ENCODE measurements around the gene PLA2R1. TPM values are rescaled to one million over a fixed set of nuclear protein-coding genes. Genes with fewer than 3 reads are reported as not detected.

The PLA2R1 gene
- total RNA-seq, 1 experiment from 2014 or later: 5.7 TPM

- no peak for DNase-seq (ENCODE audit: low read depth, low spot score)
- intact Hi-C loops (cut with micrococcal nuclease; ENCODE audit: unreplicated experiment) (no loop called here), in situ Hi-C loops (cut with HindIII; ENCODE audit: low pct_unique_long_range_greater_than_20kb, low sequenced_read_pairs) (no loop called here)
- CTCF ChIA-PET: interaction anchor here (0.5 kb wide), 1 partner anchor 508 kb away, joined by 3 read pairs; no protein-coding TSS in a partner anchor
- Histone ChIP-seq H3K27ac (ENCODE audit: low read length) (no peak overlapping the region), H3K27me3 (ENCODE audit: control insufficient read depth, insufficient read depth, low read length) (no peaks in the 10 kb centered on the region), H3K36me3 (ENCODE audit: control insufficient read depth, insufficient read depth, low read length) (no peaks in the 10 kb centered on the region), H3K9me3 (ENCODE audit: control insufficient read depth, insufficient read depth, low read depth, low read length) (no peaks in the 10 kb centered on the region), H3K4me3 (ENCODE audit: low read depth in 2 of 2, low read length in 2 of 2) (no peak overlapping the region), H3K4me1 (ENCODE audit: control insufficient read depth, insufficient read depth, low read length) (no peaks in the 10 kb centered on the region)
- POLR2A ChIA-PET: interaction anchor here (0.6 kb wide), 1 partner anchor 168 kb away, joined by 3 read pairs; no protein-coding TSS in a partner anchor
- ATAC-seq: no peak
- TF ChIP-seq POLR2AphosphoS5 (IDR thresholded peaks at IDR 0.05; ENCODE audit: low read depth, low read length): no peak
- no peak for TF ChIP-seq TCF7L2 (IDR thresholded peaks at IDR 0.05; ENCODE audit: low read depth, low read length)
- no peak for TF ChIP-seq SIN3A (IDR thresholded peaks at IDR 0.05; ENCODE audit: borderline replicate concordance, insufficient read depth, low read depth, low read length)
- BruUV-seq (replicated peaks): no TSS peak
Observed at GRCh38 chr2:160075171-160075570, 12.8 kb upstream of the PLA2R1 start.

- ATAC-seq (no peak), DNase-seq (ENCODE audit: low read depth, low spot score) (no peak)
- no peak overlapping the region for H3K4me3 ChIP-seq (ENCODE audit: low read depth in 2 of 2, low read length in 2 of 2)
- ChIA-PET CTCF (no interaction called here), POLR2A (no interaction called here)
- H3K27me3 ChIP-seq (ENCODE audit: control insufficient read depth, insufficient read depth, low read length): no peaks in the 10 kb centered on the region
- TF ChIP-seq CTCF (IDR thresholded peaks at IDR 0.05): no peak
- no peak for TF ChIP-seq POLR2AphosphoS5 (IDR thresholded peaks at IDR 0.05; ENCODE audit: low read depth, low read length)
- no peak for TF ChIP-seq REST (IDR thresholded peaks at IDR 0.05; ENCODE audit: insufficient read depth in 1 of 2, low read depth in 2 of 2, low read length in 1 of 2)
- TF ChIP-seq SIN3A (IDR thresholded peaks at IDR 0.05; ENCODE audit: borderline replicate concordance, insufficient read depth, low read depth, low read length): no peak
- no peak for TF ChIP-seq TCF7L2 (IDR thresholded peaks at IDR 0.05; ENCODE audit: low read depth, low read length)
- no peaks in the 10 kb centered on the region for H3K36me3 ChIP-seq (ENCODE audit: control insufficient read depth, insufficient read depth, low read length)
- in situ Hi-C loops (cut with HindIII; ENCODE audit: low pct_unique_long_range_greater_than_20kb, low sequenced_read_pairs): no loop called here
- H3K4me1 ChIP-seq (ENCODE audit: control insufficient read depth, insufficient read depth, low read length): no peaks in the 10 kb centered on the region
- BruUV-seq (replicated peaks): no TSS peak
- intact Hi-C loops (cut with micrococcal nuclease; ENCODE audit: unreplicated experiment): no loop called here
- peaks cover 15% of the 10 kb centered on the region; the same call in 1 of the 2 replicates for H3K9me3 ChIP-seq (ENCODE audit: control insufficient read depth, insufficient read depth, low read depth, low read length)
- H3K27ac ChIP-seq (ENCODE audit: low read length): no peak overlapping the region
Observed at GRCh38 chr2:160073284-160073888, 11.0 kb upstream of the PLA2R1 start.

- intact Hi-C loops (cut with micrococcal nuclease; ENCODE audit: unreplicated experiment) (no loop called here), in situ Hi-C loops (cut with HindIII; ENCODE audit: low pct_unique_long_range_greater_than_20kb, low sequenced_read_pairs) (no loop called here)
- Histone ChIP-seq H3K4me1 (ENCODE audit: control insufficient read depth, insufficient read depth, low read length) (no peaks in the 10 kb centered on the region), H3K36me3 (ENCODE audit: control insufficient read depth, insufficient read depth, low read length) (no peaks in the 10 kb centered on the region), H3K9me3 (ENCODE audit: control insufficient read depth, insufficient read depth, low read depth, low read length) (peaks cover 22% of the 10 kb centered on the region; the same call in 1 of the 2 replicates), H3K27me3 (ENCODE audit: control insufficient read depth, insufficient read depth, low read length) (no peaks in the 10 kb centered on the region), H3K4me3 (ENCODE audit: low read depth in 2 of 2, low read length in 2 of 2) (no peak overlapping the region), H3K27ac (ENCODE audit: low read length) (no peak overlapping the region)
- no peak for TF ChIP-seq POLR2AphosphoS5 (IDR thresholded peaks at IDR 0.05; ENCODE audit: low read depth, low read length)
- no peak for TF ChIP-seq SIN3A (IDR thresholded peaks at IDR 0.05; ENCODE audit: borderline replicate concordance, insufficient read depth, low read depth, low read length)
- no peak for ATAC-seq
- no peak for DNase-seq (ENCODE audit: low read depth, low spot score)
- ChIA-PET POLR2A (no interaction called here), CTCF (no interaction called here)
- BruUV-seq (replicated peaks): no TSS peak
Observed at GRCh38 chr2:160068906-160069305, 6.5 kb upstream of the PLA2R1 start.

Measured in Panc1 (cell line).